Brain microvascular endothelial cell (primary cell): Measurements from ENCODE around the gene CEP120.

Experiments
- DNase-seq: peaks from one replicate; pipeline ENCODE4 v3.0.0-alpha.2; 2020
- H3K27ac ChIP-seq: fragments of 250-450 bp; sonication (Bioruptor Pico); 2 replicates; pipeline ENCODE4 v1.5.1; 2020; ENCODE audit warnings: mild to moderate bottlenecking, moderate library complexity
- H3K27me3 ChIP-seq: fragments of 250-450 bp; sonication (Bioruptor Pico); replicated peaks from 2 replicates; pipeline ENCODE4 v1.5.1; 2020; ENCODE audit warnings: mild to moderate bottlenecking
- H3K36me3 ChIP-seq: fragments of 250-450 bp; sonication (Bioruptor Pico); replicated peaks from 2 replicates; pipeline ENCODE4 v1.5.1; 2020; ENCODE audit warnings: mild to moderate bottlenecking
- H3K4me3 ChIP-seq: 2 replicates; pipeline ENCODE4 v1.5.1; 2011; ENCODE audit warnings: low read depth, mild to moderate bottlenecking, control low read depth, low read length, moderate library complexity
- CTCF ChIP-seq: IDR thresholded peaks from 2 replicates; pipeline ENCODE4 v1.5.1; 2011; ENCODE audit warnings: low read depth, mild to moderate bottlenecking, moderate library complexity, low read length, control low read depth, inconsistent platforms; ENCODE audit errors: missing control alignments
- in situ Hi-C: cut with HindIII; loops from 2 replicates; pipeline ENCODE4 v1.10.0; 2017; ENCODE audit warnings: low sequenced_read_pairs, low pct_ligation_motif_present

Gene CEP120

GRCh38 chr5:123365156-123365555 lies 58.0 kb downstream of the CEP120 start:
- Histone ChIP-seq H3K27ac (no peak overlapping the region), H3K4me3 (no peak overlapping the region), H3K27me3 (no peaks in the 10 kb centered on the region), H3K36me3 (no peaks in the 10 kb centered on the region)
- DNase-seq, result no peak
- TF ChIP-seq CTCF, result no peak
- in situ Hi-C loops, result no loop called here

- in situ Hi-C loops, result no loop called here
- no peaks in the 10 kb centered on the region for H3K27me3 ChIP-seq
- no peak for TF ChIP-seq CTCF
- no peak overlapping the region for H3K27ac ChIP-seq
- no peaks in the 10 kb centered on the region for H3K36me3 ChIP-seq
- H3K4me3 ChIP-seq, result no peak overlapping the region
- DNase-seq, result no peak
These were observed 58.6 kb downstream of the CEP120 start for GRCh38 chr5:123364441-123365155.

DNA sequence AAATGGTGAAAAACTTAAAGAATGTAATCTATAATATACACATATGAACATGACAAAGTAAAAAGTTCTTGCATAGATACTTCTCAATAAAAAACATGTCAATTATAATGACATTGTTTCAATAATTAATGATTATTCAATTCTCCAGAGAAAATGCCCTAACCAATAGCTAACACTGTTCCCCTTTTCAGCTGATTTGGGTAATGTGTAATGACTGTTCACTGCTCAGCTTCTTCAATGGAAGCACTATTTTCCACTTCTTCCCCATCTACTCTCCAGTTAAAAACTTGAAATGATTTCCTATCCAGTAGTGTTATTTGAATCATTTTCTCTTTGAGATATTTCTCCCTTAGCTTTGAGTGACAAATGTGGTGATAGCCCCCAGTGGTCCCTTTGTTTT lies 62.3 kb downstream of the CEP120 start:
- Histone ChIP-seq H3K27ac (no peak overlapping the region), H3K36me3 (no peaks in the 10 kb centered on the region), H3K27me3 (no peaks in the 10 kb centered on the region), H3K4me3 (no peak overlapping the region)
- in situ Hi-C loops, result no loop called here
- DNase-seq, result no peak
- TF ChIP-seq CTCF, result no peak

- Histone ChIP-seq H3K27me3 (no peaks in the 10 kb centered on the region), H3K27ac (no peak overlapping the region), H3K36me3 (no peaks in the 10 kb centered on the region), H3K4me3 (no peak overlapping the region)
- no peak for TF ChIP-seq CTCF
- in situ Hi-C loops, result no loop called here
- DNase-seq, result no peak
These were observed 63.0 kb downstream of the CEP120 start for GRCh38 chr5:123360201-123360571.

- H3K4me3 ChIP-seq, result no peak overlapping the region
- in situ Hi-C loops, result no loop called here
- TF ChIP-seq CTCF, result no peak
- H3K27ac ChIP-seq, result no peak overlapping the region
- H3K27me3 ChIP-seq, result no peaks in the 10 kb centered on the region
- H3K36me3 ChIP-seq, result no peaks in the 10 kb centered on the region
- DNase-seq, result no peak
These were observed 63.6 kb downstream of the CEP120 start for GRCh38 chr5:123359454-123360200.

- H3K4me3 ChIP-seq, result no peak overlapping the region
- no peak for TF ChIP-seq CTCF
- no peak overlapping the region for H3K27ac ChIP-seq
- H3K27me3 ChIP-seq, result no peaks in the 10 kb centered on the region
- in situ Hi-C loops, result no loop called here
- DNase-seq, result no peak
- no peaks in the 10 kb centered on the region for H3K36me3 ChIP-seq
These were observed 64.5 kb downstream of the CEP120 start for GRCh38 chr5:123358751-123359150.
